Thyroid gland (tissue), 4 donors: ENCODE data around the gene SNCA. TPM values are rescaled to one million over a fixed set of nuclear protein-coding genes. Genes with fewer than 3 reads are reported as not detected.
A peak's percentile ranks its signal among the peaks of the same experiment; 100 is the strongest.

Experiments
- DNase-seq, 2 donors: peaks; one replicate each; pipeline ENCODE4 v3.0.0-alpha.2; 2019
- H3K27ac ChIP-seq, 3 donors: fragments of 200-600 bp; sonication (generic); 1 replicate in 2 of 3; 2 replicates in 1 of 3; pipeline ENCODE4 v1.5.1; 2016 to 2019; ENCODE audit warnings: mild to moderate bottlenecking in 1 of 3, moderate library complexity in 1 of 3
- H3K27me3 ChIP-seq: fragments of 200-600 bp; sonication (generic); one replicate; pipeline ENCODE4 v1.5.1; 2019
- H3K36me3 ChIP-seq, 2 donors: fragments of 200-600 bp; sonication (generic); one replicate each; pipeline ENCODE4 v1.5.1; 2016 to 2019
- H3K4me1 ChIP-seq, 2 donors: fragments of 200-600 bp; sonication (generic); one replicate each; pipeline ENCODE4 v1.5.1; 2017 to 2019
- H3K4me3 ChIP-seq, 3 donors: fragments of 200-600 bp; sonication (generic); replicated peaks in 1 of 3; 1 replicate in 2 of 3; 2 replicates in 1 of 3; pipeline ENCODE4 v1.5.1; 2016; ENCODE audit warnings: mild to moderate bottlenecking in 1 of 3
- H3K9me3 ChIP-seq: fragments of 200-600 bp; sonication (generic); one replicate; pipeline ENCODE4 v1.5.1; 2017
- CTCF ChIP-seq, 6 experiments: fragments of 200-600 bp in 3 of 6; fragments of 450-650 bp in 3 of 6; sonication (generic) in 3 of 6; IDR thresholded peaks; one replicate each; pipeline ENCODE4 v1.5.1; 2016 to 2019; ENCODE audit warnings: antibody characterized with exemption in 6 of 6, mild to moderate bottlenecking in 2 of 6, inconsistent platforms in 1 of 6, moderate library complexity in 1 of 6
- POLR2A ChIP-seq, 2 donors: fragments of 450-650 bp; IDR thresholded peaks; one replicate each; pipeline ENCODE4 v1.6.1; 2017; ENCODE audit warnings: antibody characterized with exemption in 2 of 2, mild to moderate bottlenecking in 2 of 2, moderate library complexity in 1 of 2
- WGBS, 2 donors: methylation state at CpG; one replicate each; pipeline ENCODE4 v1.1.5; 2017; 5-methylcytosine and 5-hydroxymethylcytosine counted together
- intact Hi-C: fragments of 100-400 bp; cut with DNase I; formaldehyde crosslinking; loops from one replicate; pipeline ENCODE4 v1.15.1; 2023
- total RNA-seq, 4 donors: library from RNA; depleted of rRNA; stranded (reverse); fragments of >200 nt; gene quantifications; one replicate each; pipeline ENCODE4 v1.2.3, GENCODE V29; 2016

Gene SNCA
- total RNA-seq, 4 donors from 2014 or later, result 5.3 to 22.7 (median 15.0) TPM

DNA sequence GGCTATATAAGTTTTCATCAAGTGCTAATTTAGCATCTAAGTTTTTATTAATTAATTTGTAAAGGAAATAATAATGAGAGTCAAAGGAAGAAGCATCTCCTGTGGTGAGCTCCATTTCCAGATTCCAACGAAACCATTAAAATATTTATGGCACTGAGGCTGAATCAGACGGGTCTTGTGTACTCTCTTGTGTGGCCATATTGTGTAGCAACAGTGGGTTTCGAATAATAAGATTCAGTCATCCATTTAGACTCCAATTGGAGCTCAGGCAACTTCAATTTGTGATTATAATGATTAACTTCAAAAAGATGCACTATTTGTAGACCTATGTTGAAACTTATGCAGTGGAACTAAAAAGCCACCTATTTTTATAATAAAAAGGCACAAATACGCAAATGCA is 82.4 kb downstream of the SNCA start:
- Histone ChIP-seq H3K27ac (no peak overlapping the region), H3K9me3 (no peaks in the 10 kb centered on the region), H3K4me3 (no peak overlapping the region), H3K36me3 (no peaks in the 10 kb centered on the region), H3K4me1 (peaks cover 5 to 7% of the 10 kb centered on the region in 2 donors), H3K27me3 (no peaks in the 10 kb centered on the region)
- 88 to 89% methylated on average over 4 of the region's 4 CpGs for WGBS, 2 donors
- TF ChIP-seq CTCF (IDR thresholded peaks at IDR 0.05) (no peak), POLR2A (IDR thresholded peaks at IDR 0.05) (no peak)
- intact Hi-C loops, result no loop called here
- DNase-seq, result no peak

DNA sequence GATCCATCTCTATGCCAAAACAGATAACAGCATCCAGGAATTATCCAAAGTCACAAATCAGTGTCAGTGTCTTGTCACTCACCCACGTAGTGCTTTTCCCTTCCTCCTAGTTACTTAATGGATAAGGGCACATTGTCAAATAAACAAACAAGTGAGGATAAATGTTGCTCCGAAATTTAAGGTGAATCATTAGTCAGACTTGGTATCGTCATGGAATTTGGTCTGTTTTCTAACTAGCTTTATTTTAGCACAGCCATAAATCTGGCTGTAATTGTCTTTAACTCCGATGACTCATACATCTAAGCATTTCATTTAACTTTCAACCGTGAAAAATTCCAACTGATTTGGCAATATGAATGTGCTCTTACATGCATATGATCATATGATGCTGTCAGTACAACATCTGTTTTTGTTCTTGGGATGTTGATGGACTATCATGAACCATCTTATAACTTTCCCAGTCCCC is 83.3 kb downstream of the SNCA start:
- Histone ChIP-seq H3K36me3 (no peaks in the 10 kb centered on the region), H3K27ac (peak overlapping the region in 1 of 3 donors; percentile 16), H3K27me3 (no peaks in the 10 kb centered on the region), H3K9me3 (no peaks in the 10 kb centered on the region), H3K4me3 (no peak overlapping the region), H3K4me1 (peaks cover 5 to 7% of the 10 kb centered on the region in 2 donors)
- 71 to 78% methylated on average over 5 of the region's 5 CpGs for WGBS, 2 donors
- DNase-seq, result no peak
- TF ChIP-seq POLR2A (IDR thresholded peaks at IDR 0.05) (no peak), CTCF (IDR thresholded peaks at IDR 0.05) (no peak)
- intact Hi-C loops, result no loop called here

GRCh38 chr4:89752932-89753598 is 83.9 kb downstream of the SNCA start:
- intact Hi-C loops, result no loop called here
- Histone ChIP-seq H3K27me3 (no peaks in the 10 kb centered on the region), H3K4me1 (peaks cover 5 to 7% of the 10 kb centered on the region in 2 donors), H3K9me3 (no peaks in the 10 kb centered on the region), H3K4me3 (no peak overlapping the region), H3K36me3 (no peaks in the 10 kb centered on the region), H3K27ac (peak overlapping the region in 1 of 3 donors; percentile 16)
- DNase-seq, result peak in 1 of 2 donors; percentile 3
- TF ChIP-seq CTCF (IDR thresholded peaks at IDR 0.05) (no peak), POLR2A (IDR thresholded peaks at IDR 0.05) (no peak)
- WGBS, 2 donors, result 67 to 72% methylated on average over 7 of the region's 7 CpGs

DNA sequence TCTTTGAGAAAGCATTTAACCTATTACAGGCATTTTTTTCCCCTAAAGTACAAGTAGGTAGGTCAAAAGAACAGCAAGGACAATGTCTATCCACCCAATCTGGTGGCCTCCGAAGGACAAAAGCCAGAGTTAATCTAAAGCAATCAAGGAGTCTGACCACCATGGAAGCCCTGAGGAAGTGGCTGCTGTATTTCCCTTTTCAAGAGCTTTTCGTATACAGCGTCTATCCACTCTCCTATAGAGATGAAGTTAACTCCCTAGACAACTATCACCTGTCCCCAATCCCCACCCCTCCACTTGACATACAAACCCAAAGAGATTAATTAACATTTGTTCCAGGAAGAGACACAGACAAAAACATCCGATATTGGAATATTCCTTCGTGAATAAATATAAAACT is 85.5 kb downstream of the SNCA start:
- intact Hi-C loops, result no loop called here
- no peaks in the 10 kb centered on the region for H3K36me3 ChIP-seq
- no peak overlapping the region for H3K4me3 ChIP-seq
- H3K27ac ChIP-seq, result no peak overlapping the region
- H3K27me3 ChIP-seq, result no peaks in the 10 kb centered on the region
- no peaks in the 10 kb centered on the region for H3K9me3 ChIP-seq
- TF ChIP-seq POLR2A (IDR thresholded peaks at IDR 0.05) (no peak), CTCF (IDR thresholded peaks at IDR 0.05) (no peak)
- peaks cover 0 to 7% of the 10 kb centered on the region in 2 donors for H3K4me1 ChIP-seq
- 74 to 77% methylated on average over 5 of the region's 5 CpGs for WGBS, 2 donors
- no peak for DNase-seq

- Histone ChIP-seq H3K36me3 (no peaks in the 10 kb centered on the region), H3K27ac (no peak overlapping the region), H3K4me1 (no peaks in the 10 kb centered on the region), H3K27me3 (no peaks in the 10 kb centered on the region), H3K4me3 (no peak overlapping the region), H3K9me3 (no peaks in the 10 kb centered on the region)
- intact Hi-C loops, result no loop called here
- TF ChIP-seq POLR2A (IDR thresholded peaks at IDR 0.05) (no peak), CTCF (IDR thresholded peaks at IDR 0.05) (no peak)
- DNase-seq, result no peak
- 87 to 91% methylated on average over 1 of the region's 1 CpG for WGBS, 2 donors
Measured at GRCh38 chr4:89746377-89746776, 90.6 kb downstream of the SNCA start.
